GM19463 (cell line): Measurements from ENCODE around the gene MICAL2.

Experiments used
- ATAC-seq: cut with Tn5 transposase; IDR thresholded peaks from one replicate; pipeline ENCODE4 v1.9.1; 2021; ENCODE audit warnings: mild to moderate bottlenecking, moderate library complexity; ENCODE audit not compliant: unreplicated experiment

The MICAL2 gene

DNA sequence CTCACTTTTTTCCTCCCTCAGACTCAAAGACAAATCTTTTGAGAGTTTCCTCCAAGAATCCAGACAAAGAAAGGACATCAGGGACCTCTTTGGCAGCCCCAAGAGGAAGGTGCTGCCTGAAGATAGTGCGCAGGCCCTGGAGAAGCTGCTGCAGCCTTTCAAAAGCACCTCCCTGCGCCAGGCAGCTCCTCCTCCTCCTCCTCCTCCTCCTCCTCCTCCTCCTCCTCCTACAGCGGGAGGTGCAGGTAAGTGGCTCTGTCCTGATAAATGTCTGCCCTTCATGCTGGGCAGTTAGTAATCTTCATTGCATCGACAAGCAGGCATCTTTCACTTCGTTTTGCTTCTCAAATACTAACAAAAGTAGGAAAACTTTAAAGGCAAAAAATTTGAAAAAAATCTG is 184.2 kb downstream of the MICAL2 start:
- no peak for ATAC-seq

DNA sequence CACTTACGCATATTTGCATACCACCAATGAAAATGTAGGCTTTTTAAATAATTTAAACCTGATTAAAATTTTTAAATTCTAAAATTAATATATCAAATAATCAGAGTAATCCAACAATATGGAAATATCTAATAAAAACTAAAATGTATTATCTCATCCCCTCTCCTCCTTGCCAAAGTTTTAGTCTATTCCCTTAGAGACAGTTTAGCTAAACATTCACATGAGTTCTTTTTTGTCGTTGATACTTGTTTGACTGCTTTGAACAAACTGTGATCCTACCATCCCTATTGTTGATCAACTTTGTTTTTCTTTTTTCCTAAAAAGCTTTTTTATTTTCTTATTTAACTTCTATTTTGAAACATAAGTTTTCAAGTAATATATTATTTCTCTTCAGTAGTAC is 185.6 kb downstream of the MICAL2 start:
- no peak for ATAC-seq

DNA sequence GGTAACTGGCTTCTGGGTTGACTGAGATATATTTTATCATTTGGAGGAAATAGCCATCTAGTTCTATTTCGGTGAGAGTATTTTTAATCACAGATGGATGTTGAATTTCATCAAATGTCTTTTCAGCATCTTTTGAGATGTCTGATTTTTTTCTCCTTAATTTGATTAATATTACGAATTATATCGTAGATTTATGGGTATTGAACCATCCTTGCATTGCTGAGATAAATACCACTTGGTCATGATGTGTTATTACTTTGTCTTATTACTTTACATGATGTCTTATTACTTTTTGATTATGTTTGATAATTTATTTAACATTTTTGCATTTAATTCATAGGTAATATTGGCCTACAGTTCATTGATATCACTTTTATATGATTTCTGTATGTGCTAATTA is 188.2 kb downstream of the MICAL2 start:
- ATAC-seq: no peak

DNA sequence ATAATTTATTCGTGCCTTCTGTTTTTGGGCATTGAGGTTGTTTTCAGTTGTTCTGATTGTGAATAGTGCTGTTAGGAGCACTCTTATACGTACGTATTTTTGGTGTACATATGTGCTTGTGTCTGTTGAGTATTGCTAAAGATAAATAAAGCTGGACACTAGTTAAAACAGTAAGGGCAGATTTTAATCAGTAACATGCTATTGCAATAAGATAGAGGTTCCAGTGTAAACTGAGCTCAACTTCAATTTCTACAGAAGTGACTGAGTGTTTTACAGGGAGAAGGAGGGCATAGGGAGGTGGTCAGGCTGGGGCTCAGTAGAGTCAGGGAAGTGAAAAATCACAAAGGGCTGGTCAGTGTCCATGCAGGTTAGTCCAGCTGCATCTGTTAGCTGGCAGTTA is 191.0 kb downstream of the MICAL2 start:
- ATAC-seq: no peak

DNA sequence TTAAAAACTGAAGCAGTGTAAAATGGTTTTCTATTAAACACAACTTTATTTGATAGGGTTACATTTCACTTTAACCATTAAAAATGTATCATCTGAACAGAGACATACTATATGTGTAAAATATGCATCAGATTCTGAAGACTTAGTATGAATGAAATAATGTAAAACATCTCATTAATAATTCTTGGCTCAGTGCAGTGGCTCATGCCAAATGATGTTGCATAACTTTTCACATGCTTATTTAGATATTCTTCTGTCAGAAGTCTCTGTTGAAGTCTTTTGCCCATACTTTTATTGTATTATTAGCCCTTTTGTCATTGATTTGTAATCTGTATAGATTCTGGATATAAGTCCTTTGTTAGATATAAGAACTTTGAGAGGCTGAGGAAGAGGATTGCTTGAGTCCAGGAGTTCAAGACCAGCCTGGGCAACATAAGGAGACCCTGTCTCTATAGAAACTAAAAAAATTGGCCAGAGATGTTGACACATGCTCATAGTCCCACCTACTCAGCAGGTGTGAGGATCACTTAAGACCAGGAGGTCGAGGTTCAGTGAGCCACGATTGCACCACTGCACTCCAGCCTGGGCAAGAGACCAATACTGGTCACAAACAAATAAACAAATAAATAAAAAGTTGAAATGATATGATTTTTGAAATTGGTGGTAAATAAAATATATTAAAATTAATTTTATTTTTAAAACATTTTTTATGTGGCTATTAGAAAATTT is 193.2 kb downstream of the MICAL2 start:
- no peak for ATAC-seq

DNA sequence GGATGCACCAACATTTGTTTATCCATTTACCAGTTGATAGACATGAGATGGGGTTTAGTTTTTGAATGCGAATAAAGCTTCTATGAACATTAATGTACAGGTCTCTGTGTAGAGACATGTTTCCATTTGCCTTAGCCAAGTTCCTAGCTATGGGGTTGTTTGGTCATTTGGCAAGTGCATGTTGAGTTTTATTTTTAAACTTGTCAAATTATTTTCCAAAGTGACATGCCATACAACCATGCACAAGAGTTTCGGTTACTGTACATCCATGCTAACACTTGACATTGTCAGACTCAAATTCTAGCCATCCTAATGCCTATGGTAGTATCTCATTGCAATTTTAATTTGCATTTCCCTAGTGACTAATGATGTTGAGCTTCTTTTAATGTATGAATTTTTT is 196.4 kb downstream of the MICAL2 start:
- no peak for ATAC-seq

DNA sequence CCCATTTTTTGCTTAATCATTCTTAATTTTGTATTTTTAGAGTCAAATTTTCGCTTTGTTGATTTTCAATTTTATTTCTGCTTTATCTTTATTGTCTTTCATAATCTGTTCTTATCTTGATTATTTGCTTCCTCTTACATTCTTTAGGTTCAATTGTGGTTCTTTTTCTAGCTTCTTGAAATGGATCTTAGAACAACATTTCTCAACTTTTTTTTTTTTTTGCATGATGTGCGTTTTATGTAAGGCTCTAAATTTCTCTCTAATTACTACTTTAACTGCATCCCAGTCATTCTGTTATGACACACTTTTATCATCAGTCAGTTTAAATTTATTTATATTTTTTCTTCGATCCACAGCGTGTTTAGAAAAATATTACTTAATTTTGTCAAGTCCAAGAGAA is 201.7 kb downstream of the MICAL2 start:
- no peak for ATAC-seq
